Measurements from ENCODE around the gene LBP.
"Not testable (repeated sequence)": the region's sequence is repeated elsewhere in the genome, so short reads cannot be mapped to it uniquely, and the experiment has no call there.

LBP gene

GRCh38 chr20:38331245-38331644 lies 15.0 kb upstream of the LBP start:
- DNase-seq (ENCODE audit: low read depth): no peak
- H3K4me3 ChIP-seq (ENCODE audit: low read length): no peak overlapping the region
- TF ChIP-seq CTCF (conservative IDR thresholded peaks at IDR 0.05; ENCODE audit: low read length): no peak

- H3K4me3 ChIP-seq (ENCODE audit: low read length): no peak overlapping the region
- no peak for DNase-seq (ENCODE audit: low read depth)
- no peak for TF ChIP-seq CTCF (conservative IDR thresholded peaks at IDR 0.05; ENCODE audit: low read length)
Observed at GRCh38 chr20:38331814-38332213, 14.5 kb upstream of the LBP start.

- no peak for DNase-seq (ENCODE audit: low read depth)
- TF ChIP-seq CTCF (conservative IDR thresholded peaks at IDR 0.05; ENCODE audit: low read length): no peak
- no peak overlapping the region for H3K4me3 ChIP-seq (ENCODE audit: low read length)
Observed at GRCh38 chr20:38334016-38334415, 12.3 kb upstream of the LBP start.

GRCh38 chr20:38336726-38337125 lies 9.6 kb upstream of the LBP start:
- TF ChIP-seq CTCF (conservative IDR thresholded peaks at IDR 0.05; ENCODE audit: low read length): no peak
- H3K4me3 ChIP-seq (ENCODE audit: low read length): no peak overlapping the region
- no peak for DNase-seq (ENCODE audit: low read depth)

DNA sequence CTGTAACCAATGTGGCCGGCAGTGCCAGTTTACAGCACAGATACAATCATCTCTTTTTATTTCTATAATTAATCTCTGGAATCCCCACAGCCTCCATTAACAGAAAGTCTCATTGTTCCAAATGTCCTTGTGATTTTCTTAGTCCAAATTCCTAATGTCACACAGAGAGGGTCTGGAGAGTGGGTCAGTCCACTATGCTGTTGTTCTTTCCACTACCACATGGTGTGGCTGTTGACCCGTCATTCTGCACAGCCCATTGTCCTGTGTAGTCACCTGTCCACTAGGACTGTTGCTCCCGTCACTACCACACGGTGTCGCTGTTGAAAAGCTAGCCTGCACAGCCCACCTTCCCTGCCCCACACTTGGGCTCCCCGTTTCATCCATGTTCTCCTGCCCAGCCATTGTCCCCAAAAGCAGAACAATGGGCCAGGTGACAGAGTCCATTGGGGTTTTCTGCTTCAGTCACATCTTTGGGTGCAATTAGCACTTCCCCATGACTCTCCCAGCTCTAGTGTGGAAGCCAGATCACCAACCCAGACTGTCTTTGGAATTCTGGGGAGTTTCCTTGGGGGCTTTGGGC lies 8.6 kb upstream of the LBP start:
- DNase-seq (ENCODE audit: low read depth): no peak
- TF ChIP-seq CTCF (conservative IDR thresholded peaks at IDR 0.05; ENCODE audit: low read length): peak; percentile 31
- no peak overlapping the region for H3K4me3 ChIP-seq (ENCODE audit: low read length)

GRCh38 chr20:38338849-38339520 lies 7.3 kb upstream of the LBP start:
- DNase-seq (ENCODE audit: low read depth): no peak
- no peak overlapping the region for H3K4me3 ChIP-seq (ENCODE audit: low read length)
- peak; percentile 24; the same call in 1 of the 2 replicates for TF ChIP-seq CTCF (conservative IDR thresholded peaks at IDR 0.05; ENCODE audit: low read length)

DNA sequence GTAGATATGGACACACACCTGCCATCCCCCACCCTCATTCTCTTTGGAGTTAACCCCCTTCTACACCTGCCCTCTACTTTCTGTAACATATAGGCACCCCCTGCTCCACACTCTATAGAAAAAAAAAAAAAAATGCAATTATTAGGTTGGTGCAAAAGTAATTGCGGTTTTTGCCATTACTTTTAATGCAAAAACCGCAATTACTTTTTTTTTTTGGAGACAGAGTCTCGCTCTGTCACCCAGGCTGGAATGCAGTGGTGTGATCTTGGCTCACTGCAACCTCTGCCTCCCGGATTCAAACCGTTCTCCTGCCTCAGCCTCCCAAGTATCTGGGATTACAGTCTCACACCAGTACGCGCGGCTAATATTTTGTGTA lies 6.8 kb upstream of the LBP start:
- DNase-seq (ENCODE audit: low read depth); H3K4me3 ChIP-seq (ENCODE audit: low read length): not testable (repeated sequence)
